ENCODE measurements around the gene SLC12A5. TPM values are rescaled to one million over a fixed set of nuclear protein-coding genes. Genes with fewer than 3 reads are reported as not detected.
A peak's percentile ranks its signal among the peaks of the same experiment; 100 is the strongest.

SLC12A5 gene
- total RNA-seq, 1 donor from 2014 or later = 0.17 TPM

- no peak for DNase-seq
Observed at GRCh38 chr20:46030284-46031013, 1.4 kb downstream of the SLC12A5 start.

GRCh38 chr20:46031014-46031569 lies 2.1 kb downstream of the SLC12A5 start:
- no peak for DNase-seq

- no peak for DNase-seq
Observed at GRCh38 chr20:46031701-46032254, 2.8 kb downstream of the SLC12A5 start.

GRCh38 chr20:46034039-46034438 lies 5.0 kb downstream of the SLC12A5 start:
- no peak for DNase-seq

GRCh38 chr20:46035253-46035652 lies 6.2 kb downstream of the SLC12A5 start:
- DNase-seq = no peak

- DNase-seq = no peak
Observed at GRCh38 chr20:46035713-46036112, 6.7 kb downstream of the SLC12A5 start.

- DNase-seq = no peak
Observed at GRCh38 chr20:46036370-46036769, 7.4 kb downstream of the SLC12A5 start.

GRCh38 chr20:46037036-46037435 lies 8.0 kb downstream of the SLC12A5 start:
- no peak for DNase-seq

GRCh38 chr20:46040902-46041535 lies 12.0 kb downstream of the SLC12A5 start:
- DNase-seq = peak; percentile 63

- no peak for DNase-seq
Observed at GRCh38 chr20:46043556-46043955, 14.5 kb downstream of the SLC12A5 start.

- no peak for DNase-seq
Observed at GRCh38 chr20:46044896-46045295, 15.9 kb downstream of the SLC12A5 start.

GRCh38 chr20:46046588-46047310 lies 17.7 kb downstream of the SLC12A5 start:
- no peak for DNase-seq

- DNase-seq = no peak
Observed at GRCh38 chr20:46047821-46048220, 18.8 kb downstream of the SLC12A5 start.

- no peak for DNase-seq
Observed at GRCh38 chr20:46049190-46049589, 20.2 kb downstream of the SLC12A5 start.

GRCh38 chr20:46049815-46050214 lies 20.8 kb downstream of the SLC12A5 start:
- DNase-seq = no peak

GRCh38 chr20:46050444-46050843 lies 21.4 kb downstream of the SLC12A5 start:
- DNase-seq = no peak

GRCh38 chr20:46050885-46051284 lies 21.9 kb downstream of the SLC12A5 start:
- no peak for DNase-seq

- DNase-seq = no peak
Observed at GRCh38 chr20:46051556-46052308, 22.7 kb downstream of the SLC12A5 start.

- DNase-seq = no peak
Observed at GRCh38 chr20:46053416-46053815, 24.4 kb downstream of the SLC12A5 start.

- DNase-seq = no peak
Observed at GRCh38 chr20:46054606-46055005, 25.6 kb downstream of the SLC12A5 start.

- DNase-seq = no peak
Observed at GRCh38 chr20:46055269-46055668, 26.3 kb downstream of the SLC12A5 start.

Data from dermis blood vessel endothelial cell (primary cell).